ENCODE results near the gene ACOX3. TPM values are rescaled to one million over a fixed set of nuclear protein-coding genes. Genes with fewer than 3 reads are reported as not detected.

The ACOX3 gene
- total and polyA plus RNA-seq, 4 donors, result 11.4 to 24.6 (median 13.6) TPM

DNA sequence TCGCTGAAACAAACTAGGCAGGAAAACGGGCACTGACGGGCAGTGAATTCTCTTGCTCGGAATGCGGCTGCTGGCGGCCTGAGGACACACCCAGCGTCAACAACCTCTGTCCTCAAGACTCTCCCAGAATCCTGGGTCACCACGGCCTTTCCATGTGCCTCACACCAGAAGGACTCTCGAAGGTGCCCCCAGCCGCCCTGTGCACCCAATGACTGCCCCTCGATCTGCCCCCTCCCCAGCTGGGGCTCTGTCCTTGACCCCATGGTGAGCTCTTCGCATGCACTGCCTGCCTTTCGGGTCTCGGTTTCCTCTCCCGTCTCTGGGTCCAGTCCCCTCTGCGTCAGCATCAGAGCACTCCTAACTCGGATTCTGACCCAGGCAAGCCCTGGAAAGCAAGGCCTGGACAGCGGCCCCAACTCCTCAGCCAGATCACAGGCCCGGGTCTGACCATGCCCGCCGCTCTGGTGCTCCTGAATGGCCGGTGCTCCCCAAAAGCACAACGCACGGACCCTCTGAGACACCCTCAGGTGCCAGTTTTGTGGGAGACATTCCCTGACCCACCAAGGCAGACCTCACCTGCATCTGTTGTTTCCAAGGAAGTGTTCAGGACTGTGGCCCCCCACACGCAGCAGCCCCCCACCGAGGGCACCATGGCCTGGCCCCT is 56.0 kb downstream of the ACOX3 start:
- TF ChIP-seq JUND (IDR thresholded peaks at IDR 0.05) (no peak), HNF4A (conservative IDR thresholded peaks at IDR 0.05) (no peak), SP1 (IDR thresholded peaks at IDR 0.05) (no peak), NR2F2 (IDR thresholded peaks at IDR 0.05) (no peak), RAD21 (IDR thresholded peaks at IDR 0.05) (no peak), EGR1 (IDR thresholded peaks at IDR 0.05; ENCODE audit: low read depth in 2 of 2) (no peak), TAF1 (conservative IDR thresholded peaks at IDR 0.05) (no peak), FOXA2 (IDR thresholded peaks at IDR 0.05) (no peak), YY1 (IDR thresholded peaks at IDR 0.05) (no peak), GABPA (IDR thresholded peaks at IDR 0.05 in 1 of 2, conservative IDR thresholded peaks at IDR 0.05 in 1 of 2) (no peak), HNF4G (IDR thresholded peaks at IDR 0.05) (no peak)
- TF ChIP-seq, protein P1, sequence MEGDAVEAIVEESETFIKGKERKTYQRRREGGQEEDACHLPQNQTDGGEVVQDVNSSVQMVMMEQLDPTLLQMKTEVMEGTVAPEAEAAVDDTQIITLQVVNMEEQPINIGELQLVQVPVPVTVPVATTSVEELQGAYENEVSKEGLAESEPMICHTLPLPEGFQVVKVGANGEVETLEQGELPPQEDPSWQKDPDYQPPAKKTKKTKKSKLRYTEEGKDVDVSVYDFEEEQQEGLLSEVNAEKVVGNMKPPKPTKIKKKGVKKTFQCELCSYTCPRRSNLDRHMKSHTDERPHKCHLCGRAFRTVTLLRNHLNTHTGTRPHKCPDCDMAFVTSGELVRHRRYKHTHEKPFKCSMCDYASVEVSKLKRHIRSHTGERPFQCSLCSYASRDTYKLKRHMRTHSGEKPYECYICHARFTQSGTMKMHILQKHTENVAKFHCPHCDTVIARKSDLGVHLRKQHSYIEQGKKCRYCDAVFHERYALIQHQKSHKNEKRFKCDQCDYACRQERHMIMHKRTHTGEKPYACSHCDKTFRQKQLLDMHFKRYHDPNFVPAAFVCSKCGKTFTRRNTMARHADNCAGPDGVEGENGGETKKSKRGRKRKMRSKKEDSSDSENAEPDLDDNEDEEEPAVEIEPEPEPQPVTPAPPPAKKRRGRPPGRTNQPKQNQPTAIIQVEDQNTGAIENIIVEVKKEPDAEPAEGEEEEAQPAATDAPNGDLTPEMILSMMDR (IDR thresholded peaks at IDR 0.05; ENCODE audit: low read depth, low read length, missing input control), result no peak
- TF ChIP-seq, protein P2, sequence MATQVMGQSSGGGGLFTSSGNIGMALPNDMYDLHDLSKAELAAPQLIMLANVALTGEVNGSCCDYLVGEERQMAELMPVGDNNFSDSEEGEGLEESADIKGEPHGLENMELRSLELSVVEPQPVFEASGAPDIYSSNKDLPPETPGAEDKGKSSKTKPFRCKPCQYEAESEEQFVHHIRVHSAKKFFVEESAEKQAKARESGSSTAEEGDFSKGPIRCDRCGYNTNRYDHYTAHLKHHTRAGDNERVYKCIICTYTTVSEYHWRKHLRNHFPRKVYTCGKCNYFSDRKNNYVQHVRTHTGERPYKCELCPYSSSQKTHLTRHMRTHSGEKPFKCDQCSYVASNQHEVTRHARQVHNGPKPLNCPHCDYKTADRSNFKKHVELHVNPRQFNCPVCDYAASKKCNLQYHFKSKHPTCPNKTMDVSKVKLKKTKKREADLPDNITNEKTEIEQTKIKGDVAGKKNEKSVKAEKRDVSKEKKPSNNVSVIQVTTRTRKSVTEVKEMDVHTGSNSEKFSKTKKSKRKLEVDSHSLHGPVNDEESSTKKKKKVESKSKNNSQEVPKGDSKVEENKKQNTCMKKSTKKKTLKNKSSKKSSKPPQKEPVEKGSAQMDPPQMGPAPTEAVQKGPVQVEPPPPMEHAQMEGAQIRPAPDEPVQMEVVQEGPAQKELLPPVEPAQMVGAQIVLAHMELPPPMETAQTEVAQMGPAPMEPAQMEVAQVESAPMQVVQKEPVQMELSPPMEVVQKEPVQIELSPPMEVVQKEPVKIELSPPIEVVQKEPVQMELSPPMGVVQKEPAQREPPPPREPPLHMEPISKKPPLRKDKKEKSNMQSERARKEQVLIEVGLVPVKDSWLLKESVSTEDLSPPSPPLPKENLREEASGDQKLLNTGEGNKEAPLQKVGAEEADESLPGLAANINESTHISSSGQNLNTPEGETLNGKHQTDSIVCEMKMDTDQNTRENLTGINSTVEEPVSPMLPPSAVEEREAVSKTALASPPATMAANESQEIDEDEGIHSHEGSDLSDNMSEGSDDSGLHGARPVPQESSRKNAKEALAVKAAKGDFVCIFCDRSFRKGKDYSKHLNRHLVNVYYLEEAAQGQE (IDR thresholded peaks at IDR 0.05), result no peak
- TF ChIP-seq, protein P3, sequence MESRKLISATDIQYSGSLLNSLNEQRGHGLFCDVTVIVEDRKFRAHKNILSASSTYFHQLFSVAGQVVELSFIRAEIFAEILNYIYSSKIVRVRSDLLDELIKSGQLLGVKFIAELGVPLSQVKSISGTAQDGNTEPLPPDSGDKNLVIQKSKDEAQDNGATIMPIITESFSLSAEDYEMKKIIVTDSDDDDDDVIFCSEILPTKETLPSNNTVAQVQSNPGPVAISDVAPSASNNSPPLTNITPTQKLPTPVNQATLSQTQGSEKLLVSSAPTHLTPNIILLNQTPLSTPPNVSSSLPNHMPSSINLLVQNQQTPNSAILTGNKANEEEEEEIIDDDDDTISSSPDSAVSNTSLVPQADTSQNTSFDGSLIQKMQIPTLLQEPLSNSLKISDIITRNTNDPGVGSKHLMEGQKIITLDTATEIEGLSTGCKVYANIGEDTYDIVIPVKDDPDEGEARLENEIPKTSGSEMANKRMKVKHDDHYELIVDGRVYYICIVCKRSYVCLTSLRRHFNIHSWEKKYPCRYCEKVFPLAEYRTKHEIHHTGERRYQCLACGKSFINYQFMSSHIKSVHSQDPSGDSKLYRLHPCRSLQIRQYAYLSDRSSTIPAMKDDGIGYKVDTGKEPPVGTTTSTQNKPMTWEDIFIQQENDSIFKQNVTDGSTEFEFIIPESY (IDR thresholded peaks at IDR 0.05), result no peak
- TF ChIP-seq, protein P4, sequence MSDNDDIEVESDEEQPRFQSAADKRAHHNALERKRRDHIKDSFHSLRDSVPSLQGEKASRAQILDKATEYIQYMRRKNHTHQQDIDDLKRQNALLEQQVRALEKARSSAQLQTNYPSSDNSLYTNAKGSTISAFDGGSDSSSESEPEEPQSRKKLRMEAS (IDR thresholded peaks at IDR 0.05), result no peak
- H3K27ac ChIP-seq (ENCODE audit: low read depth in 1 of 2, low read length in 2 of 2), result no peak overlapping the region
- H3K9ac ChIP-seq (ENCODE audit: low read depth in 1 of 2, low read length in 2 of 2), result no peak overlapping the region
- WGBS, result 95% methylated on average over 26 of the region's 26 CpGs
- H3K4me1 ChIP-seq (ENCODE audit: control insufficient read depth in 4 of 4, insufficient read depth in 4 of 4, low read length in 3 of 4), result no peaks in the 10 kb centered on the region
- no peaks in the 10 kb centered on the region for H3K27me3 ChIP-seq (ENCODE audit: control insufficient read depth in 4 of 4, insufficient read depth in 4 of 4, low read length in 3 of 4)
- no peak overlapping the region for H3K4me3 ChIP-seq (ENCODE audit: low read depth in 1 of 3, low read length in 3 of 3)
- no peak for DNase-seq (ENCODE audit: low spot score)
- H3K9me3 ChIP-seq (ENCODE audit: control insufficient read depth in 4 of 4, low read length in 3 of 4), result no peaks in the 10 kb centered on the region
- H3K36me3 ChIP-seq (ENCODE audit: control insufficient read depth in 4 of 4, insufficient read depth in 3 of 4, low read depth in 1 of 4, low read length in 3 of 4), result peaks cover 0 to 37% (median 3%) of the 10 kb centered on the region in 4 donors

Data from liver (tissue), 9 donors.